Measurements from ENCODE around the gene DSG4. TPM values are rescaled to one million over a fixed set of nuclear protein-coding genes. Genes with fewer than 3 reads are reported as not detected.

DSG4 gene
- polyA plus RNA-seq, 2 of the 4 experiments (the other 2 are of a cell fraction), result 0.03 TPM; not detected in 1

- TF ChIP-seq, protein P1, sequence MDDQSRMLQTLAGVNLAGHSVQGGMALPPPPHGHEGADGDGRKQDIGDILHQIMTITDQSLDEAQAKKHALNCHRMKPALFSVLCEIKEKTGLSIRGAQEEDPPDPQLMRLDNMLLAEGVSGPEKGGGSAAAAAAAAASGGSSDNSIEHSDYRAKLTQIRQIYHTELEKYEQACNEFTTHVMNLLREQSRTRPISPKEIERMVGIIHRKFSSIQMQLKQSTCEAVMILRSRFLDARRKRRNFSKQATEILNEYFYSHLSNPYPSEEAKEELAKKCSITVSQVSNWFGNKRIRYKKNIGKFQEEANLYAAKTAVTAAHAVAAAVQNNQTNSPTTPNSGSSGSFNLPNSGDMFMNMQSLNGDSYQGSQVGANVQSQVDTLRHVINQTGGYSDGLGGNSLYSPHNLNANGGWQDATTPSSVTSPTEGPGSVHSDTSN (IDR thresholded peaks at IDR 0.05), result no peak
- TF ChIP-seq, protein P2, sequence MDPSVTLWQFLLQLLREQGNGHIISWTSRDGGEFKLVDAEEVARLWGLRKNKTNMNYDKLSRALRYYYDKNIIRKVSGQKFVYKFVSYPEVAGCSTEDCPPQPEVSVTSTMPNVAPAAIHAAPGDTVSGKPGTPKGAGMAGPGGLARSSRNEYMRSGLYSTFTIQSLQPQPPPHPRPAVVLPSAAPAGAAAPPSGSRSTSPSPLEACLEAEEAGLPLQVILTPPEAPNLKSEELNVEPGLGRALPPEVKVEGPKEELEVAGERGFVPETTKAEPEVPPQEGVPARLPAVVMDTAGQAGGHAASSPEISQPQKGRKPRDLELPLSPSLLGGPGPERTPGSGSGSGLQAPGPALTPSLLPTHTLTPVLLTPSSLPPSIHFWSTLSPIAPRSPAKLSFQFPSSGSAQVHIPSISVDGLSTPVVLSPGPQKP (IDR thresholded peaks at IDR 0.05; ENCODE audit: low read depth, low read length), result no peak
- TF ChIP-seq HOXB5 (CRISPR knock-in tag; IDR thresholded peaks at IDR 0.05), result no peak
Measured at GRCh38 chr18:31371989-31372388, 4.6 kb upstream of the DSG4 start (continued).

GRCh38 chr18:31373641-31374040 lies 2.9 kb upstream of the DSG4 start:
- Histone ChIP-seq H3K4me3 (no peak overlapping the region), H3K4me1 (no peaks in the 10 kb centered on the region), H3K4me2 (no peak overlapping the region), H3K27ac (no peak overlapping the region), H3K9me3 (no peaks in the 10 kb centered on the region)
- ChIA-PET CTCF (no interaction called here), POLR2A (no interaction called here)
- WGBS (ENCODE audit: missing lambda C conversion rate), result 80% methylated on average over 4 of the region's 4 CpGs
- FAIRE-seq (no peak), ATAC-seq (no peak), DNase-seq (ENCODE audit: low read depth in 1 of 2, low spot score in 1 of 2) (no peak)
- TF ChIP-seq CBX2 (IDR thresholded peaks at IDR 0.05; ENCODE audit: borderline replicate concordance, low read depth) (no peak), MYC (IDR thresholded peaks at IDR 0.05; ENCODE audit: borderline replicate concordance, low read length) (no peak), GATA3 (IDR thresholded peaks at IDR 0.05; ENCODE audit: borderline replicate concordance) (no peak), ZC3H11A (IDR thresholded peaks at IDR 0.05) (no peak), TFCP2L1 (CRISPR knock-in tag; IDR thresholded peaks at IDR 0.05) (no peak), PHF8 (IDR thresholded peaks at IDR 0.05; ENCODE audit: borderline replicate concordance, low read depth) (no peak), ZNF302 (CRISPR knock-in tag; IDR thresholded peaks at IDR 0.05) (no peak), RARB (CRISPR knock-in tag; IDR thresholded peaks at IDR 0.05) (no peak), HOXB13 (CRISPR knock-in tag; IDR thresholded peaks at IDR 0.05; ENCODE audit: low read depth) (no peak), HOXA7 (CRISPR knock-in tag; IDR thresholded peaks at IDR 0.05) (no peak), RCOR1 (IDR thresholded peaks at IDR 0.05; ENCODE audit: low read depth, low read length) (no peak), EHF (CRISPR knock-in tag; IDR thresholded peaks at IDR 0.05) (no peak), FOSB (CRISPR knock-in tag; IDR thresholded peaks at IDR 0.05) (no peak), EHMT2 (IDR thresholded peaks at IDR 0.05; ENCODE audit: low read depth) (no peak)
- TF ChIP-seq, protein P3, sequence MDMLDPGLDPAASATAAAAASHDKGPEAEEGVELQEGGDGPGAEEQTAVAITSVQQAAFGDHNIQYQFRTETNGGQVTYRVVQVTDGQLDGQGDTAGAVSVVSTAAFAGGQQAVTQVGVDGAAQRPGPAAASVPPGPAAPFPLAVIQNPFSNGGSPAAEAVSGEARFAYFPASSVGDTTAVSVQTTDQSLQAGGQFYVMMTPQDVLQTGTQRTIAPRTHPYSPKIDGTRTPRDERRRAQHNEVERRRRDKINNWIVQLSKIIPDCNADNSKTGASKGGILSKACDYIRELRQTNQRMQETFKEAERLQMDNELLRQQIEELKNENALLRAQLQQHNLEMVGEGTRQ (IDR thresholded peaks at IDR 0.05), result no peak
- TF ChIP-seq, protein P4, sequence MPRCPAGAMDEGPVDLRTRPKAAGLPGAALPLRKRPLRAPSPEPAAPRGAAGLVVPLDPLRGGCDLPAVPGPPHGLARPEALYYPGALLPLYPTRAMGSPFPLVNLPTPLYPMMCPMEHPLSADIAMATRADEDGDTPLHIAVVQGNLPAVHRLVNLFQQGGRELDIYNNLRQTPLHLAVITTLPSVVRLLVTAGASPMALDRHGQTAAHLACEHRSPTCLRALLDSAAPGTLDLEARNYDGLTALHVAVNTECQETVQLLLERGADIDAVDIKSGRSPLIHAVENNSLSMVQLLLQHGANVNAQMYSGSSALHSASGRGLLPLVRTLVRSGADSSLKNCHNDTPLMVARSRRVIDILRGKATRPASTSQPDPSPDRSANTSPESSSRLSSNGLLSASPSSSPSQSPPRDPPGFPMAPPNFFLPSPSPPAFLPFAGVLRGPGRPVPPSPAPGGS (IDR thresholded peaks at IDR 0.05), result no peak

DNA sequence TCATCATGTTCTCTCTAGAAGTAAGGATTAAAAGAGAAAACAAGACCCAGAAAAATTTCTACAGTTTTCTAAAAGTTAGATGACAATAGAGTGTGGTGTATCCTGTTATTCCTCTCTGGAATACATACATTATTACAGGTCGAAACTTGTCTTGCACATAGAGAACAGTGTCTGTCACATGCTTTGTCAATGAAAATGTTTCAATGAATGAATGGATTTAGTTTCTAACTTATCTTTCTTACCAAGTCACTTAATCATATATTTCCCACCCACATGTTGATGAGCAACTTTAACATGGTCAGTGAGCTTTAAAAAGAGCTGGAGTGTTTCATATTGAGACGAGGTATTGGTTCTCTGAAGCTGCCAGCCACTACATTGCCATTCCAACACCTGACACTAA lies 4.3 kb downstream of the DSG4 start:
- H3K27ac ChIP-seq, result no peak overlapping the region
- no peak for DNase-seq (ENCODE audit: low read depth in 1 of 2, low spot score in 1 of 2)
- CTCF ChIA-PET, result no interaction called here
- POLR2A ChIA-PET, result no interaction called here
- 48% methylated on average over 2 of the region's 2 CpGs for WGBS (ENCODE audit: missing lambda C conversion rate)
- H3K4me3 ChIP-seq, result no peak overlapping the region
- no peaks in the 10 kb centered on the region for H3K4me1 ChIP-seq
- no peak for ATAC-seq
- H3K4me2 ChIP-seq, result no peak overlapping the region
- no peaks in the 10 kb centered on the region for H3K9me3 ChIP-seq
- no peak for FAIRE-seq
- TF ChIP-seq, protein P1 (IDR thresholded peaks at IDR 0.05), result no peak
- TF ChIP-seq FOXS1 (CRISPR knock-in tag; IDR thresholded peaks at IDR 0.05) (no peak), EHF (CRISPR knock-in tag; IDR thresholded peaks at IDR 0.05) (no peak), CBX2 (IDR thresholded peaks at IDR 0.05; ENCODE audit: borderline replicate concordance, low read depth) (no peak), HOXB5 (CRISPR knock-in tag; IDR thresholded peaks at IDR 0.05) (no peak), JUN (IDR thresholded peaks at IDR 0.05) (no peak), TP53 (CRISPR knock-in tag; IDR thresholded peaks at IDR 0.05) (no peak), POLR2AphosphoS2 (conservative IDR thresholded peaks at IDR 0.05; ENCODE audit: low read length) (no peak), CBX8 (IDR thresholded peaks at IDR 0.05) (no peak), FOSL2 (IDR thresholded peaks at IDR 0.05) (no peak), FOSL2 (CRISPR knock-in tag; IDR thresholded peaks at IDR 0.05) (no peak), HOXA7 (CRISPR knock-in tag; IDR thresholded peaks at IDR 0.05) (no peak), ESRRA (IDR thresholded peaks at IDR 0.05; ENCODE audit: borderline replicate concordance, low read length) (no peak), POLR2A (IDR thresholded peaks at IDR 0.05; ENCODE audit: low read length) (no peak), RFX5 (IDR thresholded peaks at IDR 0.05) (no peak), HDAC2 (IDR thresholded peaks at IDR 0.05) (no peak)
- TF ChIP-seq, protein P5, sequence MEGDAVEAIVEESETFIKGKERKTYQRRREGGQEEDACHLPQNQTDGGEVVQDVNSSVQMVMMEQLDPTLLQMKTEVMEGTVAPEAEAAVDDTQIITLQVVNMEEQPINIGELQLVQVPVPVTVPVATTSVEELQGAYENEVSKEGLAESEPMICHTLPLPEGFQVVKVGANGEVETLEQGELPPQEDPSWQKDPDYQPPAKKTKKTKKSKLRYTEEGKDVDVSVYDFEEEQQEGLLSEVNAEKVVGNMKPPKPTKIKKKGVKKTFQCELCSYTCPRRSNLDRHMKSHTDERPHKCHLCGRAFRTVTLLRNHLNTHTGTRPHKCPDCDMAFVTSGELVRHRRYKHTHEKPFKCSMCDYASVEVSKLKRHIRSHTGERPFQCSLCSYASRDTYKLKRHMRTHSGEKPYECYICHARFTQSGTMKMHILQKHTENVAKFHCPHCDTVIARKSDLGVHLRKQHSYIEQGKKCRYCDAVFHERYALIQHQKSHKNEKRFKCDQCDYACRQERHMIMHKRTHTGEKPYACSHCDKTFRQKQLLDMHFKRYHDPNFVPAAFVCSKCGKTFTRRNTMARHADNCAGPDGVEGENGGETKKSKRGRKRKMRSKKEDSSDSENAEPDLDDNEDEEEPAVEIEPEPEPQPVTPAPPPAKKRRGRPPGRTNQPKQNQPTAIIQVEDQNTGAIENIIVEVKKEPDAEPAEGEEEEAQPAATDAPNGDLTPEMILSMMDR (IDR thresholded peaks at IDR 0.05), result no peak
